CD4-positive, alpha-beta T cell treated with Interleukin-15 for 4 hours (primary cell): ENCODE data around the gene S100A10.

Experiments used
- DNase-seq: peaks from one replicate; pipeline ENCODE4 v3.0.0-alpha.2; 2020; ENCODE audit warnings: low spot score

Gene S100A10

DNA sequence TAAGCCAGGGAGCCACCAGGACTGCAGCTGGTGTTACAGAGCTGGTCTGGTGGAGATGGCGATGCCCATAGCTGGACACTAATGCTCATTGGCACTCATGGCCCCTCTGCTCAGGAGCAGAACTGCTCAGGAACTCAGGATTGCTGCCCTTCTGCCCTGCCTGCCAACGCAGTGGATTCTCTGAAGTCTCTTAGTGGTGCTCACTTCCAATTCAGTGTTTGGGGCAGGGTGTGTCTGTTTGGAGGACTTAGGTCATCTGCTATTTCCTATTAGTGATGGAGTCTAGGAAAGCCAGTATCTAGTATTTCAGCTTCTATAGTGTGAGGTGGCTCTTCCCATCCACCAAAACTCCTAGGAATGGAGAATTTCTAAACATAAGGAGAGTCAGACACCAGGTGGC lies 29.1 kb downstream of the S100A10 start:
- no peak for DNase-seq

DNA sequence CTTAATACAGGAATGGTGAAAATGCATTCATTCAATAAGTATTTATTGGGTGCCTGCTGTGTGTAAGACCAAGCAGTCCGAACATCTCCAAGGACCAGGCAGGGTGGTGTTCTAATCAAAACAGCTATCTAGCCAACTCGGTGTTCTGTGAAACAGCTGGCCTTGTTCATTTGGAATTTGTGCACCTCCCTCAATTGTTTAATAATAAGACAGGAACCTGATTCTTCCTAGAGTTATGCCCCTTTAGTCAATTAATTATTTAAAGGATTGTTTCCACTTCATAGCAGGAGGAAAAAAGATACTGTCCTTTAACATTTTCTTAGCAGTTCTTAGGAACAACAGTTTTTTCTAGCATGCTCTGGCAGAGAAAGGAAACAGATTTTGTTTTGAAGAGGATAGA lies 30.4 kb downstream of the S100A10 start:
- DNase-seq = no peak

DNA sequence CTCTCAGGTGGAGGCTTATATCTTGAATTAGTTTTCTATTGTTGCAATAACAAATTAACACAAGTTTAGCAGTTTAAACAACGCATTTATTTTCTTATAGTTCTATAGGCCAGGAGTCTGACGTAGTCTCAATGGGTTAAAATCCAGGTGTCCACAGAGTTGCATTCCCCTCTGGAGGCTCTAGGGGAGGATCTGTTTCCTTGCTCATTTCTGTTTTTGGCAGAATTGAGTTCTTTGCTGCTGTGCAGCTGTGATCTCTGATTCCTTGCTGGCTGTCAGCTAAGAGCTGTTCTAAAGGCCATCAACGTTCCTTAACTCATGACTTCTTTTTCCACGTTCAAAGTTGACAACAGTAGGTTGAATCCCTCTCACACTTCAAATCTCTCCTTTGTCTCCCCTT lies 31.8 kb downstream of the S100A10 start:
- DNase-seq = no peak

DNA sequence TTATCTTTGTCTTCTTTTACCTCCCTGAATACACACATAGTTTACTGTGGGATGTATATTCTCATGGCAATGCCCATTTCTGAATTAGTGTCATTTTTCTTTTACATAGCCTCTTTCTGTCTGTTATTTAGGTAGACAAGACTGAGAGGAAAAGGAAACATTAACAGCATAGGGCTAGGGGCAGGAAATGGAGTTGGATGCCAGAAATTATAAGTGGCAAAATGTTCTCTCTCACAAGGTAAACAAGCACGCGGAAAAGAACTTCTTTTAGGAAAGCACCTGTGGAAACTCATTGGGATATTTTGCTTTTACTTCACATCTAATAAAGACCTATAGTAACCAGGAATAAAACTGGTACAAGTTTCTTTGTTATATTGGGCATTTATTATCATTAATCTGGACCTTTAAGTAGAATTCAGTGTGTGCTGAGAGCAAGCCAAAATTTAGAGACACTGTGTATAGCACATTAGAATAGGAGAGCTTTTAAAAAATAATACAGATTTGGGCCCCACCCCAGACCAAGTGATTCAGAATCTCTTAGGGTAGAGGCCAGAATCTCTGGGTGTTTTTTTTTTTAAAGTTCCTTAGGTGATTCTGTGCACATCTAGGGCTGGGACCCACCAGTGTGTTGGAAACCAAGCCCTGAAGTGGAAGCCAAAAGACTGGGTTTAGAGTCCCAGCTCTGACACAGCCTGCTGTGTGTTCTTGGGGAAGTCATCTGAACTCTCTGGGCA lies 32.7 kb downstream of the S100A10 start:
- no peak for DNase-seq

DNA sequence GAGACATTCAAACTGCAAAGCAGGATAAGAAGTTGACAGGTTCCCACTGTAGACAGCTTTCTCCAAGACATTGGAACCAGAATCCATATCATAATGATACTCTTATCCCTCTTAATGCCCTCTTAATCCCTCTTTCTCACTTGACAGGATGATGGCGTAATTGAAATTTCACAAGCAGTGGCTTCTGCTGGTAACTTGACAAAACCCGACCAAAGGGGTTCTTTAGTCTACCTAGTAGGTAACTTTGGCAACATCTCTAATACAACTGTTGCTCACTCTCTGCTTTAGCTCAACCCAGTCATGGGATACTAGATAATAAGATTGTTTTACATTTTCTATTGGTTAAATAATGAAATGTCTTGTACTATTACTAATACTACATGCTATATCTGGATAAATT lies 34.7 kb downstream of the S100A10 start:
- no peak for DNase-seq

DNA sequence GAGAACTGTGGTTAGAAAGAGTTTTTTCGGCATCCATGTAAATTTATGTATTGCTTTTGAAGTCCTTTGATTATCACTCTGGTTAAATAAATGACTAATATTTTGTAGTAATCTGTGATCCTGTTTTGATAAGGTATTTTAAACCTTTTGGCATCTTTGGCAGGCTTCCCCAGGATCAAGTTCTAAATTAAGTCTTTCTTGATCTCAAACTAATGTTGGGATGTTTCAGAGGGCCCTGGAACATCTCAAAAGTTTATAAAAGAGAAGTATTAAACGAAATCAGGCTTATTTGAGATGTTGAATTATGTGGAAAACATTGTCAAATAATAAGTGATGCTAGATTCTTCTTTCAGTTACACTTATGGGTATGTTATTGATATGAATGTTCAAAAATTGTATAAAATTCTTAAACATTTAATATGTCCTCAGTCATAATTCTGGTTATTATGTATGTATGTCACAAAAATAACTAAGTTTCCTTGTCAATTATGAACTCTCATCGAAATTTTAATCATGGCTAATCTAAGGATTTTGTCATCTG lies 36.6 kb downstream of the S100A10 start:
- no peak for DNase-seq

DNA sequence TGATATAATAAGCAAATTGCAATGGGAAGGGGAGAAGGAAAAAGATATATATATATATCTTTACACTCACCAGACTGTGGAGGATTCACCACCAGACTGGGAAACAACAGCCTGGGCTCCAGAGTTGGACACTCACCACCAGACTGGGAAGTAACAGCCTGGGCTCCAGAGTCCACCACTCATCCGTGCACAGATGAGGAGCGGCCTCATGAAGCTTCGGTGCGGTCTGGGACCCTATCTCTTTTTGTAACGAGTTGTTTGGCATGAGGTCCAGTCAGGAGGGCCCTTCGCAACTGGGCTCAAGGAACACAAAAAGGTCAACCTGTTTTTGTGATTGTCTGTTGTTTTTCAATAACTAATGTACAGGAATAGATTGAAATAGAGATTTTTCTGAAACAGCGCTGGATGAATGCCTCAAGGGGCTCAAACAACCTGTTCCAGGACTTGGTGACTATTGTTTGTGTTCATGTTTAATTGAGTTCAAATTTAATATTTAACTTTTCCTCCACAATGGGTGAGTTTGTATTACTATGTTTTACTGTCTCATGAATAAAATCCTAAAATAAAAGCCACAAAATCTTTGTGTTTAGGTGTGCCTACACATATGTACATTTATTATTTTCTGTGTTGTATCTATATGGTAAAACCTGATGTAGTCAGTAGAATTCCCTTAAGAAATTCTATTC lies 40.1 kb downstream of the S100A10 start:
- DNase-seq = no peak

DNA sequence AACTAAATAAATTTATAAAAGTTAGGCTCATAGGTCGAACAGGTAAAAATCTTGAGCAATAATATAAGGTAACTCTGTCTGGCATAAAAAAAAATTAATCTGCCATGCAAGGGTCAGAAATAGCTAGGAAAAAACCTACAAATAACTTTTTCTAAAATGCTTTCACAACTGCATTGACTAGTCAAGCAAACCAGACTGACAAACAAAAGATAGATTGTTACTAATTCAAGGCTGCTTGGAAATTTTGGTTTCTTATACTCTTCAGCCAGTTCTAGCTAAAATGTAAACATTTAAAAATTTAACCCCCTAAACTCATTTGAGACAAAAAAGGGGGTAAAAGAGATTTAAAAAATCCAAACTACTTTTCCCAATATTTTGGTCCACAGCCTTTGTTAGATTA lies 40.8 kb downstream of the S100A10 start:
- no peak for DNase-seq

DNA sequence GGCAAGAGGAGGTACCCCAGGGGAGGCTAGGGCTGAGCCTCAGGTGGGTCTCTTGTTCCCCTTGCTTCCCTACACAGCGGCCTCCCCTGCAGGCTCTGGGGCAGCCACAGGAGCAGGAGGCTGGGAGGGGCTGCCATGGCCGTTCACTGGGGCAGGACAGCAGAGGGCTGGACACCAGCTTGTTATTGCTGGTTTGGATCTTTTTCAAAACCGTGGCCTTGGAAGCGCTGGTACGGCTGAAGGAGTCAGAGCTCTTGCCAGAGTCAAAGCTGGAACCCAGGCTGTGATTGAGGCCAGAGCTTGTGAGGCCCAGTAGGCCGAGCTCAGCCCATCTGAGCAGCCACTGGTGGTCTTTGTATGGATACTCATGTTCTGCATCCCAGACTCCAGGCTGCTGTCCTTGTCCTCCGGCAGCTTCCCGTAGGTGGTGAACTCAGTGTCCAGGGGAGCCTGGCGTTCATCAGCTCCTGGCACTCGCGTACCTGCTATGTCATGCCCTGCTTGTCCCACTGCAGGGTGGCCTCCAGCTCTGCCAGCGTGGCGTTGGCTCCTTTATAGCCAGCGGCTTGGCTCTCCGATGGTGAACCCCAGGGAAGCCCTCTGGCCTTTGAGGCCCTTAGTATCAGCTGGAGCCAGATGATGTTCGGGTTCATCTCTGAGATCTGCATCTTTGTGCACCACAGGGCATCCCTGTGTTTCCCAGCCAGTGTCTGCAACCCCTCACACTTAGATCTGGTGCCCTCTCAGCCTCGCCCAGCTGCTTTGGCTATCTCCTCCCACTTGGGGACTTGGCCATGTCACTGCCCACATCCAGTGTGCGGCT lies 44.1 kb downstream of the S100A10 start:
- no peak for DNase-seq

DNA sequence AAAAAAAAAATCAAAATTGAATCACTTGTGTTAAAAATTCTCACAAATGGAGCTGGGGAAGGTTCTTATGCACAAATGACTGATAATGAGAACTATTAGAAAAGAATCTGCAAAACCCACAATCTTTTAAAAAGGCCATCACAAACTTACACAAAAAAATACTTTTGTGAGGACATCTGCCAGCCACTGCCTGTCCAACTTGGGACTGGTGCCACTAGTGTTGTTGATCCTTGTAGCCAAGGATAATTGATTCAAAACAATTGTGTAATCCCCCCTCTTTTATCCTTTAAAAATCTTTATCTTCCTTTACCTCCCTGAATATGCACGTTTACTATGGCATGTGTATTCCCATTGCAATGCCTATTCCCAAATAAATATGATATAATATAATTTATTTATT lies 45.2 kb downstream of the S100A10 start:
- no peak for DNase-seq

DNA sequence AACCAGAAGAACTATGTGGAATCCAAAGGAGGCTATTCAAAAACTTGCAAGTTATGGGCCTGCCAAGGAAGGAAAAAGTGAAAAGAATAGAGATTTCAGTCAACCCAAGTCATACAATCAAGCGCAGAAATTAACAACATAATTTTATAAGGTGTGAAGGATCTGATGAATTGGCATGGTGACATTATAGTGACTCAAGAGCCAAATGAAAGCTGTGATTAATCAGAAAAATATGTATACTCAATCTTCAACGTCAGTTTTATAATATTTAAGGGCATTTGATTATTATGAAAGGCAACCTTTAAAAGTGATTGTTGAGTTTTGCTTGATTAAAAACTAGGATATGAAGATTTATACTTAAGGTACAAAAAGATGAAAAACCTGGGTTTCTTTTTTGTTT lies 46.5 kb downstream of the S100A10 start:
- DNase-seq = no peak

DNA sequence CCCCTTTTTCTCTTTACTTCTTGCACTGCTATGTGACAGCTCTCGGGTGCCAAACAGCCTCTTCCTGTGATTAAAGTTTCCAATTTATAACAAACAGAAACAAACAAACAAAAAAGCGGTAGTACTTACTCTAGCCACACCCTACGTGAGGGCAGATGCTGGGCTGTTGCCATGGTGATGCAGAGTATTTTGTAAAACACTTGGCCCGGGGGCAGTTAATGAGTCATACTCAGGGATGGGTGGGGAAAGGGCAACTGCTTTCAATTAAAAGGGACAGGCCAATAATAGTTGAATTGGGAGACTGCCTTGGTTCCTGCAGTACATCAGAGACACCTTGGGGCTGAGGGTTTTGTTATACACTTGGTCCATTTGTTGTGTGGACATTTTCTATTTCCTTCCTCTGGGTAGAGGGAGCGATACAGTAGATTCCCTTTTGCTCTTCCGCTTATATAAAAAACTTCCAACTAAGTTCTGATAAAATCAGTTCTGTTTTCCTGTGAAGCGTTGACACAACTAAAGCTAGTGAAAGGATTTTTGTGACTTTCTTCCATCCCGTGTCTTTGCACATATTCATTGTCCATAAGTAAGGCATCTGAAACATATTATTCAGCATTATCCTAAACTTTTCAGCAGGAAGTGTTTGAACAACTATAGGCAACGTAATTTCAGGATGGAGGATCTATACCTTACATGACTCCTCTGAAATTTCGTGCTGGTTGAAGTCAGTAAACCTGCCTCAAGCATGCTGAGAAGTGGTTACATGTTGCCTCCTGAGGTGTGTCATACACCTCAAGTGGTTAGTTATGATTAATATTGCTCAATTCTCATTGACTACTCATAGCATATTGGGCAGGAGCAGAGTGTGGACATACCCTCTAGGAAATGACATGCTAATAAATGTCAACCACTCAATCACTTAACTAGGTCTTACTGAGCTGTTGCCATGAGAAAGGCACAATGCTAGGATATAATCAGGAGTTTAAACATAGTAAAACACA lies 47.6 kb downstream of the S100A10 start:
- peak; percentile 98 for DNase-seq

DNA sequence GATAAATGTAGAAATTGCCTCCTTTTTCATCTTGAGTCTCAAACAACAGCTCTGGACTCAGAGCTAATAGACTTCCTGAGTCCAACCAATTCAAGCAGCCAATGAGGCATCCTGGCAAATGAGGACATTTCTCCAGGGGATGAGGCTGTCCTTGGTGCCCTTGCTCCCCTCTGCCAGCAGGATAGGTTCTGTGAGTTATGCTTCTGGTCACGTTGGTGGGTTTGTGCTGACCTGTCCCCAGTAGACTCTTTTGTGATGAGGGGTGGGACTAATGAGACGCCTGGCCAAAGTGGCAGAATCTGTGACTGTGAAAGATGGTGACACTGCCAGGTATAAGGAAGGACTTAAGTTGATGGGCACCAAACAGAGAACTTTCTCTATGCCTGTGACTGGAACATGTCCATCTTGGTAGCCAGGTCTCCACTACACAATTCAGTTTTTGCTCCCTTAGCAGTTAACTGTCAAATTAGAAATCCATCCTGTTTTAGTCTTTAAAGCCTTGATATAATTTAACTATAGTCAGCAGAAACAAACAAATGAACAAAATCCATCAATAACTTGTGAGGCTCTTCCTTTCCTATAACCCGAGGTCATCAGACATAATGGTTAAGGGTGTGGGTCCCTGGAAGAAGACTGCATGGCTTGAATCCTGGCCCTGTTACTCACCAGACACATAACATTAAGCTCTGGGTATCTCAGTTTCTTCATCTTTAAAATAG lies 48.6 kb downstream of the S100A10 start:
- DNase-seq = no peak

DNA sequence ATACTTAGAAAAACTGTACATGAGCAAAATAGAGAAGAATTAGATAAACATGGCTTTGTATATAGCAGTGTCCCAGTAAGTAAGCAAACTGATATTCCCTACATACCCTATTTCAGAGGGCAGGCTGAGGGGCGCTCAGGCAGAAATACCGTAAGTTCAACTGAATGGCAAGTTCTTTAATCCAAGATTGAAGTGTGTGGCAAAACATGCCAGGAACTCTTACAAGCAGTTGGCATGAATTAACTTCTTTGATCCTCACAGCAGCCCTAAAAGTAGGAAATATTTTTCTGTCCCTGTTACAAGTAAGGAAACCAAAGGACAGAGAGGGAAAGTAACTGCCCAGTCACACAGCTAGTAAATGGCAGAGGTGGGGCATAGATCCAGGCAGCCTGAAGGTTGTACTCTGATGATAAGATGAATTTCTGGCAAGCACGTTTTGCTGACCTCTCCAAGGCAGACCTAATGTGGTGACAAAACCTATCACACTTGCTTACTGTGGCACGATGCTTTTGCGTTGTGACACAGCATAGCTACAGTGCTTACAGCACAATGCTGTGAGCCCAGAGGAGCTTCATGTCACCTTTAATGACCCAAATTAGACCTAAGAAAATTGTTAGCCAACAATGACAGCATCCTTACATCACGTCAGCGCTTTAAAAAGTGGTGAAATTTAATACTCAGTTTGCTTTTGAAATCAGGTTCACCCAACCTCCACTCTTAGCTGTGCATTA lies 49.4 kb downstream of the S100A10 start:
- DNase-seq = peak; percentile 29

DNA sequence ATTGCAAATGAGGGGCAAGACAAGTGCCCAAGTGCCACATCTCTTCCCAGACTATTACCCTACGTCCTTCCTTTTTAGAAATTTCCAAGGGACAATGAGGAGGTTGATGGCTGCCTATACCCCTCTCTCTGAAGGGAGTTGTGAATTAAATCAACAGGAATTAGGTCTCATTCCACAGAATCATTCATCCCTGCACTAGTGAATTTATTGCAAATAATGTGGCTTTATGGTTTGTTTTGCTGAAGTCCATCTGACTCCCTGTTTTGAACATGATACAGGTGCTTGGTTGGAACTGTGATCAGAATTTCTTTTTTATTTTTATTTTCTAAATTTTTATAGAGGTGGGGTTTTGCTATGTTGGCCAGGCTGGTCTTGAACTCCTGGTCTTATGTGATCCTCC lies 50.1 kb downstream of the S100A10 start:
- no peak for DNase-seq

DNA sequence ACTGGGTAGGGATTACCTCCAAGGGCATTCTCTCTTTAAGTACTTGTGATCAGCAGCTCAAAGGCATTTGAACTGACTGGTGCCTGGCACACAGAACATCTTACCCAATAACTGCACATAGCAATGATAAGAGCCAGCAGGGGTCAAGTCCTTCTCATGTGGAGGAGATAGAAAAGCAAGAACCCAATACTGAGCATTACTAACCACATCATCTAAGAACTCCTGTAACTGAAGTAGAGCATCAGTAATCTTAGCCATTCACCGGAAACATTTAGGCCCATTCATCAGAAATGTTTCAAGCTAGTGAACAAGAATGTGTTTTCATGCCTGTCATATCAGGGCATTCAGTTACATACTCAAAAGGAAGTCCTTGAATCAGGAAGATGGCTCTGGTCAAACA lies 50.8 kb downstream of the S100A10 start:
- DNase-seq = no peak

DNA sequence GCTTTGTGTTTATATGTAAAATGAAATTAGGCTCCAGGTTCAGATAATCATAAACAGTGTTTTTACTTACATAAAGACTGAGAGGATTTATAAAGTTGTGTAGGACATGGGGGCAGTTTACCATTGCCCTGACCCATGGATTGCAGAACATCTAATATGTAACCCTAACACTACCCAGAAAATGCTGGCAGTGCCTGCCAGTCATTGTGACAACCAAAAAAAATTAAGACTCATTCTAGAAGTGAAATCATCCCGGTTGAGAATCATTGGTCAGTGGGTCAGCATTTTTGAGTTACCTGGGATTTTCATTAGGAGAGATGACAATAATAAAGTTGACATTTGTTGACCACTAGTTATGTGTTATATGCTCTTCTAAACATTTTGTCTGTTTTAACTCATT lies 53.1 kb downstream of the S100A10 start:
- DNase-seq = no peak

DNA sequence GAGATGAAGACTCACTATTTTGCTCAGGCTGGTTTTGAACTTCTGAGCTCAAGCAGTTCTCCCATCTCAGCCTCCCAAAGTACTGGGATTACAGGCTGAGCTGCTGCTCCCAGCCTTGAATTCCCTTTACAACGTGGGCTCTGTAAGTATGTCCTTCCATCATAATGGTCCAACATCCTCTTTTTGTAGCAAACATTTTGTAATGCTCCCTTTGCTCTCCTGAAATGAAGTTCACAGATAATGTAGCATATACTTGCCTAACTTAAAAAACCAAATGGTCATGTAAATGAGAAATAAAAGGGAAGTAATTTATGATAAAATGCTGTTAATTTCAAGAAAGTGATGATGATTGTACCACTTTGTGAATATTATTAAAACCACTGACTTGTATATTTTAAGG lies 53.9 kb downstream of the S100A10 start:
- DNase-seq = no peak

DNA sequence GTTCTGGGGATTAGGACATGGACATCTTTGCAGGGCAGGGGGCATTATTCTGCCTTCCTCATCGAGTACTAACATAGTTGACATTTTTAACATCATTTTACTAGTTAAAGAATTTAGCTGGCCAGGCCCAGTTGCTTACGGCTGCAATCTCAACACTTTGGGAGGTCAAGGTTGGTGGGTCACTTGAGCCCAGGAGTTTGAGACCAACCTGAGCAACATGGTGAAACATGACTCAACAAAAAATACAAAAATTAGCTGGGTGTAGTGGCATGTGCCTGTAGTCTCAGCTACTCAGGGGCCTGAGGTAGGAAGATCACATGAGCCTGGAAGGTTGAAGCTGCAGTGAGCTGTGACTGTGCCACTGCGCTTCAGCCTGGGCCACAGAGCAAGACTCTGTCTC lies 54.5 kb downstream of the S100A10 start:
- DNase-seq = no peak

DNA sequence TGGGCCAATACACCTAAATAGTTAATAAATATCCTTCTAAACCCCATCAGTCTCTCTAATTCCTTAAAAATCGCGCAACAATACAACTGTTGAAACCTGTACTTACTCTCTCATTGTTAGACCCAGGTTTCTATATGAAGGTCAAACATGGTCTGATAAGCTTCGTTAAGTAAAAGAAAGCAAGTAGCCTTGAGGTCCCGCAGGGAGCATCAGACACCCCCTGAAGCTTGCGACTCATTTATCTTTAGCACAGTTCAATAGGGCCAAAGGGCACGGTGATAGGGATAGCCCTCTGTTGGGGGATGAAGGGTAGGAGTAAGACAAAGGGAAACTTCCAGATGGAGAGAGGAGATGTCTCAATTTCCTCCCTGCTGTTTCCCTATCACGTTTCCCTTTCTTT lies 57.0 kb downstream of the S100A10 start:
- no peak for DNase-seq
